Omental fat pad (tissue), 4 donors: ENCODE measurements around the gene INPP4B. TPM values are rescaled to one million over a fixed set of nuclear protein-coding genes. Genes with fewer than 3 reads are reported as not detected.

ENCODE experiments used
- ATAC-seq: fragments of 150-250 bp; one replicate; pipeline ENCODE4 v1.9.1; 2016; ENCODE audit warnings: mild to moderate bottlenecking, moderate library complexity; ENCODE audit not compliant: low FRiP score
- DNase-seq: peaks from one replicate; pipeline ENCODE4 v3.0.0-alpha.2; 2019; ENCODE audit warnings: low spot score
- total RNA-seq, 4 donors: library from RNA; depleted of rRNA; stranded (reverse); fragments of >200 nt; gene quantifications; one replicate each; pipeline ENCODE4 v1.1.0, GENCODE V29; 2016
- TF ChIP-seq, protein P1 (sequence below), 3 donors: fragments of 450-650 bp; IDR thresholded peaks; one replicate each; pipeline ENCODE4 v1.5.1; 2016 to 2017; ENCODE audit warnings: antibody characterized with exemption in 3 of 3, mild to moderate bottlenecking in 3 of 3, moderate library complexity in 2 of 3

INPP4B gene
- total RNA-seq, 4 donors from 2014 or later: 6.6 to 54.2 (median 14.2) TPM

DNA sequence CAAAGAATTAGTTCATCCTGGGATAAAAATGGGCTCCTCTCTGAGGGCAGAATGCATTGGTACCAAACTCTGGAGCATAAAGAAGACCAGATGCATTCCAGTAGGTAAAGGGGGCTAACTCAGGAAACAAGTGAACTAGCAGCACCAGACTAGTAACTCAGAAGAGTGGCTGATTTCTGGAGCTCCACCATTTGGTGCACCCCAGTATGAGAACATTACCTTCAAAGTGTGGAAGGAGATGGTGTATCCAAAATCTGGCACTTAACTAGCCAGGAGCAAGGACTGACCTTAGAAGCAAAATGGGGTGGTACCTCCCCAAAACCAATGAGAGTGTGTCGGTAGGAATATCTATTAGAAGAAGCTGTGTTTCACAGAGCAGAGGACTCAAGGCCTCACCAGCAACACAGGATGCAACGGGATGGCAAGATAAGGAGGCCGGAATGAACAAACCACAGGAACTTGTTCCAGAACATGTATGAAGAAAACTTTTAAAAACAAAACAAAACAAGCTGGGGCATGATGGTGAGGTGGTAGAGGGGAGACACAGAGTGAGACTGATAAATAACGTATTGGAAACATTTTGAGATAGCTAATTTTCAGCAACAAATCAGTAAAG lies 142.3 kb downstream of the INPP4B start:
- no peak for DNase-seq
- no peak for ATAC-seq
- TF ChIP-seq, protein P1, sequence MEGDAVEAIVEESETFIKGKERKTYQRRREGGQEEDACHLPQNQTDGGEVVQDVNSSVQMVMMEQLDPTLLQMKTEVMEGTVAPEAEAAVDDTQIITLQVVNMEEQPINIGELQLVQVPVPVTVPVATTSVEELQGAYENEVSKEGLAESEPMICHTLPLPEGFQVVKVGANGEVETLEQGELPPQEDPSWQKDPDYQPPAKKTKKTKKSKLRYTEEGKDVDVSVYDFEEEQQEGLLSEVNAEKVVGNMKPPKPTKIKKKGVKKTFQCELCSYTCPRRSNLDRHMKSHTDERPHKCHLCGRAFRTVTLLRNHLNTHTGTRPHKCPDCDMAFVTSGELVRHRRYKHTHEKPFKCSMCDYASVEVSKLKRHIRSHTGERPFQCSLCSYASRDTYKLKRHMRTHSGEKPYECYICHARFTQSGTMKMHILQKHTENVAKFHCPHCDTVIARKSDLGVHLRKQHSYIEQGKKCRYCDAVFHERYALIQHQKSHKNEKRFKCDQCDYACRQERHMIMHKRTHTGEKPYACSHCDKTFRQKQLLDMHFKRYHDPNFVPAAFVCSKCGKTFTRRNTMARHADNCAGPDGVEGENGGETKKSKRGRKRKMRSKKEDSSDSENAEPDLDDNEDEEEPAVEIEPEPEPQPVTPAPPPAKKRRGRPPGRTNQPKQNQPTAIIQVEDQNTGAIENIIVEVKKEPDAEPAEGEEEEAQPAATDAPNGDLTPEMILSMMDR (IDR thresholded peaks at IDR 0.05): no peak

- DNase-seq (no peak), ATAC-seq (no peak)
- TF ChIP-seq, protein P1 (IDR thresholded peaks at IDR 0.05): no peak
These were observed 145.1 kb downstream of the INPP4B start for GRCh38 chr4:142701017-142701416.

GRCh38 chr4:142700531-142700930 lies 145.6 kb downstream of the INPP4B start:
- ATAC-seq: no peak
- TF ChIP-seq, protein P1 (IDR thresholded peaks at IDR 0.05): no peak

GRCh38 chr4:142698552-142698951 lies 147.5 kb downstream of the INPP4B start:
- TF ChIP-seq, protein P1 (IDR thresholded peaks at IDR 0.05): no peak
- ATAC-seq (no peak), DNase-seq (no peak)

More at GRCh38 chr4:142700531-142700930, 145.6 kb downstream of the INPP4B start:
- DNase-seq: no peak

GRCh38 chr4:142697928-142698327 lies 148.2 kb downstream of the INPP4B start:
- DNase-seq: no peak
- no peak for ATAC-seq
- TF ChIP-seq, protein P1 (IDR thresholded peaks at IDR 0.05): no peak

- TF ChIP-seq, protein P1 (IDR thresholded peaks at IDR 0.05): no peak
- ATAC-seq: no peak
- no peak for DNase-seq
These were observed 148.8 kb downstream of the INPP4B start for GRCh38 chr4:142697320-142697719.
